IPS DF 6.9 (cell line): ENCODE results near the gene PDE10A.

ENCODE experiments used
- DNase-seq: peaks from one replicate; pipeline ENCODE4 v3.0.0-alpha.2; 2013; ENCODE audit warnings: low read depth, low spot score
- H3K27ac ChIP-seq: one replicate; pipeline ENCODE4 v1.5.1; 2013; ENCODE audit warnings: low read length, control low read depth
- H3K27me3 ChIP-seq: 2 replicates; pipeline ENCODE4 v1.6.1; 2013; ENCODE audit warnings: mild to moderate bottlenecking, low read length; ENCODE audit not compliant: control insufficient read depth, insufficient read depth
- H3K36me3 ChIP-seq: 2 replicates; pipeline ENCODE4 v1.6.1; 2013; ENCODE audit warnings: low read length; ENCODE audit not compliant: control insufficient read depth, insufficient read depth
- H3K4me1 ChIP-seq: 2 replicates; pipeline ENCODE4 v1.6.1; 2013; ENCODE audit warnings: low read length; ENCODE audit not compliant: control insufficient read depth, insufficient read depth
- H3K4me3 ChIP-seq: 2 replicates; pipeline ENCODE4 v1.5.1; 2013; ENCODE audit warnings: mild to moderate bottlenecking, low read length
- H3K9me3 ChIP-seq: 2 replicates; pipeline ENCODE4 v1.6.1; 2013; ENCODE audit warnings: low read length, inconsistent platforms; ENCODE audit not compliant: control insufficient read depth, insufficient read depth
- WGBS: extraction: QIAGEN DNeasy Blood & Tissue Kit; methylation state at CpG from one replicate; pipeline ENCODE4 v1.1.7; 2013; ENCODE audit warnings: mixed read lengths, missing lambda C conversion rate; ENCODE audit not compliant: insufficient read length, insufficient coverage; 5-methylcytosine and 5-hydroxymethylcytosine counted together

Gene PDE10A

GRCh38 chr6:165417278-165417865 is 245.7 kb downstream of the PDE10A start:
- DNase-seq = no peak
- Histone ChIP-seq H3K27me3 (no peaks in the 10 kb centered on the region), H3K36me3 (no peaks in the 10 kb centered on the region), H3K9me3 (no peaks in the 10 kb centered on the region), H3K4me1 (no peaks in the 10 kb centered on the region), H3K27ac (no peak overlapping the region), H3K4me3 (no peak overlapping the region)
- WGBS = no CpG with 5 or more reads among the region's 6 CpGs

GRCh38 chr6:165404697-165405096 is 258.3 kb downstream of the PDE10A start:
- Histone ChIP-seq H3K4me1 (no peaks in the 10 kb centered on the region), H3K36me3 (no peaks in the 10 kb centered on the region), H3K27ac (no peak overlapping the region), H3K9me3 (no peaks in the 10 kb centered on the region), H3K27me3 (no peaks in the 10 kb centered on the region), H3K4me3 (no peak overlapping the region)
- DNase-seq = no peak
- WGBS = no CpG with 5 or more reads among the region's 2 CpGs

GRCh38 chr6:165404296-165404695 is 258.7 kb downstream of the PDE10A start:
- DNase-seq = no peak
- Histone ChIP-seq H3K4me3 (no peak overlapping the region), H3K27ac (no peak overlapping the region), H3K36me3 (no peaks in the 10 kb centered on the region), H3K9me3 (no peaks in the 10 kb centered on the region), H3K27me3 (no peaks in the 10 kb centered on the region), H3K4me1 (no peaks in the 10 kb centered on the region)
- WGBS = no CpG with 5 or more reads among the region's 2 CpGs

- no CpG with 5 or more reads among the region's 7 CpGs for WGBS
- Histone ChIP-seq H3K36me3 (no peaks in the 10 kb centered on the region), H3K4me3 (no peak overlapping the region), H3K27me3 (no peaks in the 10 kb centered on the region), H3K4me1 (no peaks in the 10 kb centered on the region), H3K9me3 (no peaks in the 10 kb centered on the region), H3K27ac (no peak overlapping the region)
- no peak for DNase-seq
Measured at GRCh38 chr6:165403006-165403595, 259.9 kb downstream of the PDE10A start.

- Histone ChIP-seq H3K27me3 (no peaks in the 10 kb centered on the region), H3K9me3 (no peaks in the 10 kb centered on the region), H3K36me3 (no peaks in the 10 kb centered on the region), H3K27ac (no peak overlapping the region), H3K4me3 (no peak overlapping the region), H3K4me1 (no peaks in the 10 kb centered on the region)
- no peak for DNase-seq
- no CpG with 5 or more reads among the region's 2 CpGs for whole genome bisulfite sequencing
Measured at GRCh38 chr6:165401092-165401491, 261.9 kb downstream of the PDE10A start.

GRCh38 chr6:165390475-165390874 is 272.6 kb downstream of the PDE10A start:
- no CpG with 5 or more reads among the region's 6 CpGs for WGBS
- H3K4me1 ChIP-seq = no peaks in the 10 kb centered on the region
- no peak overlapping the region for H3K4me3 ChIP-seq
- DNase-seq = no peak
- no peaks in the 10 kb centered on the region for H3K9me3 ChIP-seq
- H3K27me3 ChIP-seq = no peaks in the 10 kb centered on the region
- H3K36me3 ChIP-seq = no peaks in the 10 kb centered on the region
- H3K27ac ChIP-seq = no peak overlapping the region

GRCh38 chr6:165389534-165389933 is 273.5 kb downstream of the PDE10A start:
- Histone ChIP-seq H3K36me3 (no peaks in the 10 kb centered on the region), H3K27ac (no peak overlapping the region), H3K9me3 (no peaks in the 10 kb centered on the region), H3K4me1 (no peaks in the 10 kb centered on the region), H3K27me3 (no peaks in the 10 kb centered on the region), H3K4me3 (no peak overlapping the region)
- no CpG with 5 or more reads among the region's 3 CpGs for WGBS
- DNase-seq = no peak

- Histone ChIP-seq H3K36me3 (no peaks in the 10 kb centered on the region), H3K27me3 (no peaks in the 10 kb centered on the region), H3K27ac (no peak overlapping the region), H3K9me3 (no peaks in the 10 kb centered on the region), H3K4me3 (no peak overlapping the region), H3K4me1 (no peaks in the 10 kb centered on the region)
- no CpG with 5 or more reads among the region's 3 CpGs for WGBS
- DNase-seq = no peak
Measured at GRCh38 chr6:165383323-165383722, 279.7 kb downstream of the PDE10A start.

- H3K4me3 ChIP-seq = no peak overlapping the region
- H3K36me3 ChIP-seq = no peaks in the 10 kb centered on the region
- DNase-seq = no peak
- no peaks in the 10 kb centered on the region for H3K9me3 ChIP-seq
- H3K27me3 ChIP-seq = no peaks in the 10 kb centered on the region
- no peaks in the 10 kb centered on the region for H3K4me1 ChIP-seq
- H3K27ac ChIP-seq = no peak overlapping the region
- no CpG with 5 or more reads among the region's 1 CpG for WGBS
Measured at GRCh38 chr6:165376100-165376499, 286.9 kb downstream of the PDE10A start.

GRCh38 chr6:165365371-165365770 is 297.7 kb downstream of the PDE10A start:
- no peaks in the 10 kb centered on the region for H3K36me3 ChIP-seq
- H3K4me3 ChIP-seq = no peak overlapping the region
- H3K9me3 ChIP-seq = no peaks in the 10 kb centered on the region
- DNase-seq = no peak
- WGBS = no CpG with 5 or more reads among the region's 1 CpG
- no peaks in the 10 kb centered on the region for H3K4me1 ChIP-seq
- no peak overlapping the region for H3K27ac ChIP-seq
- no peaks in the 10 kb centered on the region for H3K27me3 ChIP-seq

GRCh38 chr6:165345700-165346099 is 317.3 kb downstream of the PDE10A start:
- WGBS = no CpG with 5 or more reads among the region's 4 CpGs
- H3K27ac ChIP-seq = no peak overlapping the region
- peaks cover 2% of the 10 kb centered on the region for H3K9me3 ChIP-seq
- no peak overlapping the region for H3K4me3 ChIP-seq
- H3K27me3 ChIP-seq = no peaks in the 10 kb centered on the region
- H3K4me1 ChIP-seq = no peaks in the 10 kb centered on the region
- no peaks in the 10 kb centered on the region for H3K36me3 ChIP-seq
- DNase-seq = no peak
